Activated CD4-positive, alpha-beta T cell treated with anti-CD3 and anti-CD28 coated beads for 1 hour (primary cell): ENCODE measurements around the gene LTA.

Experiments used
- DNase-seq: peaks from one replicate; pipeline ENCODE4 v3.0.0-alpha.2; 2020

Gene LTA

GRCh38 chr6:31574106-31575061 is 2.3 kb downstream of the LTA start:
- no peak for DNase-seq

- peak; percentile 85 for DNase-seq
Observed at GRCh38 chr6:31575335-31575901, 3.3 kb downstream of the LTA start, which contains the start of gene TNF. TNF (plus strand) TSS chr6:31575565; CDS start chr6:31575742, 177 bp downstream.

GRCh38 chr6:31575952-31576685 is 4.0 kb downstream of the LTA start:
- DNase-seq: no peak

- DNase-seq: peak; percentile 48
Observed at GRCh38 chr6:31576897-31577578, 4.9 kb downstream of the LTA start.

GRCh38 chr6:31577579-31577966 is 5.5 kb downstream of the LTA start:
- peak; percentile 26 for DNase-seq

- DNase-seq: peak; percentile 56
Observed at GRCh38 chr6:31578184-31579118, 6.4 kb downstream of the LTA start.

- DNase-seq: peak; percentile 48
Observed at GRCh38 chr6:31579119-31579505, 7.0 kb downstream of the LTA start.

GRCh38 chr6:31579546-31580437 is 7.7 kb downstream of the LTA start:
- DNase-seq: peak; percentile 45

- no peak for DNase-seq
Observed at GRCh38 chr6:31580438-31580740, 8.3 kb downstream of the LTA start.

GRCh38 chr6:31580807-31581433 is 8.8 kb downstream of the LTA start:
- DNase-seq: peak; percentile 85

GRCh38 chr6:31581434-31582229 is 9.5 kb downstream of the LTA start:
- no peak for DNase-seq

- peak; percentile 49 for DNase-seq
Observed at GRCh38 chr6:31582230-31582643, 10.1 kb downstream of the LTA start, which contains the start of gene LTB. LTB (minus strand) TSS chr6:31582424; CDS start chr6:31582417, 7 bp downstream.

- no peak for DNase-seq
Observed at GRCh38 chr6:31585491-31585890, 13.4 kb downstream of the LTA start.

GRCh38 chr6:31586008-31586407 is 13.9 kb downstream of the LTA start, which contains the start of gene LST1:
LST1 (plus strand) TSS chr6:31586277; CDS start chr6:31587300, 1,023 bp downstream.
- no peak for DNase-seq

- no peak for DNase-seq
Observed at GRCh38 chr6:31586599-31587281, 14.7 kb downstream of the LTA start.

- DNase-seq: no peak
Observed at GRCh38 chr6:31587791-31588777, 16.0 kb downstream of the LTA start.
